H54 (cell line): ENCODE results near the gene RASAL3.
A peak's percentile ranks its signal among the peaks of the same experiment; 100 is the strongest.

ENCODE experiments used
- DNase-seq: peaks from one replicate; pipeline ENCODE4 v3.0.0; 2011; ENCODE audit warnings: low spot score, mixed read lengths; ENCODE audit not compliant: insufficient read length
- FAIRE-seq: peaks from 3 replicates; lab custom pipeline; 2011; peaks lifted over from hg19 to GRCh38; lab: Jason Lieb, UNC
- POLR2A ChIP-seq: IDR thresholded peaks from 2 replicates; pipeline ENCODE4 v1.6.1; 2011; ENCODE audit warnings: low read depth, mild to moderate bottlenecking, low read length

The RASAL3 gene

GRCh38 chr19:15463861-15464371 lies 428 bp downstream of the RASAL3 start:
- FAIRE-seq (no peak), DNase-seq (no peak)
- no peak for TF ChIP-seq POLR2A

- no peak for TF ChIP-seq POLR2A
- DNase-seq (no peak), FAIRE-seq (no peak)
Observed at GRCh38 chr19:15461694-15462093, 2.6 kb downstream of the RASAL3 start.

GRCh38 chr19:15457701-15458484 lies 6.5 kb downstream of the RASAL3 start:
- no peak for TF ChIP-seq POLR2A
- DNase-seq (no peak), FAIRE-seq (no peak)

- DNase-seq: no peak
- no peak for FAIRE-seq
- TF ChIP-seq POLR2A: no peak
Observed at GRCh38 chr19:15456871-15457700, 7.3 kb downstream of the RASAL3 start.

- FAIRE-seq: no peak
- no peak for DNase-seq
- TF ChIP-seq POLR2A: no peak
Observed at GRCh38 chr19:15456441-15456840, 7.9 kb downstream of the RASAL3 start.

- no peak for DNase-seq
- no peak for FAIRE-seq
- no peak for TF ChIP-seq POLR2A
Observed at GRCh38 chr19:15455996-15456395, 8.3 kb downstream of the RASAL3 start.

GRCh38 chr19:15453906-15454860 lies 10.2 kb downstream of the RASAL3 start:
- TF ChIP-seq POLR2A: no peak
- DNase-seq (peak; percentile 74), FAIRE-seq (no peak)

- DNase-seq (no peak), FAIRE-seq (no peak)
- no peak for TF ChIP-seq POLR2A
Observed at GRCh38 chr19:15453091-15453578, 11.2 kb downstream of the RASAL3 start.

- FAIRE-seq (no peak), DNase-seq (peak; percentile 98)
- TF ChIP-seq POLR2A: peak; percentile 71
Observed at GRCh38 chr19:15452111-15453047, 12.0 kb downstream of the RASAL3 start.

GRCh38 chr19:15450528-15450890 lies 13.8 kb downstream of the RASAL3 start:
- DNase-seq (no peak), FAIRE-seq (no peak)
- TF ChIP-seq POLR2A: no peak

GRCh38 chr19:15449620-15450527 lies 14.5 kb downstream of the RASAL3 start, which contains the start of gene WIZ:
Gene WIZ, minus strand, starts transcription at chr19:15449956. Its CDS starts 1,649 bp downstream, at chr19:15448307.
- 0 out of 2 replicates have a peak, but pooled peaks have one; percentile 23 for TF ChIP-seq POLR2A
- FAIRE-seq (no peak), DNase-seq (peak; percentile 81)
